Liver (tissue), 9 donors: Measurements from ENCODE around the gene FAM181B. TPM values are rescaled to one million over a fixed set of nuclear protein-coding genes. Genes with fewer than 3 reads are reported as not detected.

Experiments used
- DNase-seq: peaks from one replicate; pipeline ENCODE4 v3.0.0-alpha.2; 2017; ENCODE audit warnings: low spot score
- H3K27ac ChIP-seq, 2 donors: one replicate each; pipeline ENCODE4 v1.7.0; 2013; ENCODE audit warnings: inconsistent platforms in 2 of 2, low read length in 2 of 2, control low read depth in 1 of 2, low read depth in 1 of 2, mild to moderate bottlenecking in 1 of 2
- H3K27me3 ChIP-seq, 4 donors: one replicate each; pipeline versions ENCODE4 v1.6.1 to v1.7.0; 2013; ENCODE audit warnings: low read length in 3 of 4, inconsistent platforms in 1 of 4, mild to moderate bottlenecking in 1 of 4, moderate library complexity in 1 of 4; ENCODE audit not compliant: control insufficient read depth in 4 of 4, insufficient read depth in 4 of 4
- H3K36me3 ChIP-seq, 4 donors: one replicate each; pipeline versions ENCODE4 v1.6.1 to v1.7.0; 2013; ENCODE audit warnings: low read length in 3 of 4, mild to moderate bottlenecking in 3 of 4, low read depth in 1 of 4, moderate library complexity in 1 of 4; ENCODE audit not compliant: control insufficient read depth in 4 of 4, insufficient read depth in 3 of 4
- H3K4me1 ChIP-seq, 4 donors: one replicate each; pipeline versions ENCODE4 v1.6.1 to v1.7.0; 2013; ENCODE audit warnings: low read length in 3 of 4, mild to moderate bottlenecking in 3 of 4, moderate library complexity in 1 of 4; ENCODE audit not compliant: control insufficient read depth in 4 of 4, insufficient read depth in 4 of 4
- H3K4me3 ChIP-seq, 3 donors: one replicate each; pipeline versions ENCODE4 v1.6.1 to v1.7.0; 2013; ENCODE audit warnings: low read length in 3 of 3, control low read depth in 1 of 3, low read depth in 1 of 3, mild to moderate bottlenecking in 1 of 3
- H3K9ac ChIP-seq, 2 donors: one replicate each; pipeline ENCODE4 v1.7.0; 2013; ENCODE audit warnings: low read length in 2 of 2, mild to moderate bottlenecking in 2 of 2, moderate library complexity in 2 of 2, control low read depth in 1 of 2, low read depth in 1 of 2
- H3K9me3 ChIP-seq, 4 donors: one replicate each; pipeline versions ENCODE4 v1.6.1 to v1.7.0; 2013; ENCODE audit warnings: low read length in 3 of 4; ENCODE audit not compliant: control insufficient read depth in 4 of 4
- ATF3 ChIP-seq: IDR thresholded peaks from 2 replicates; pipeline ENCODE4 v1.6.1; 2016; ENCODE audit warnings: antibody characterized with exemption
- CTCF ChIP-seq: fragments of 150-350 bp; IDR thresholded peaks from 2 replicates; pipeline ENCODE4 v1.5.1; 2017; ENCODE audit warnings: improper control_type of control experiment, low read depth, low read length; ENCODE audit not compliant: missing input control
- EGR1 ChIP-seq, 2 donors: IDR thresholded peaks; 2 replicates each; pipeline ENCODE4 v1.6.1; 2016 to 2018; ENCODE audit warnings: antibody characterized with exemption in 2 of 2, low read depth in 2 of 2
- FOXA1 ChIP-seq: IDR thresholded peaks from 2 replicates; pipeline ENCODE4 v1.6.1; 2016; ENCODE audit warnings: antibody characterized with exemption
- FOXA2 ChIP-seq: IDR thresholded peaks from 2 replicates; pipeline ENCODE4 v1.6.1; 2016; ENCODE audit warnings: antibody characterized with exemption
- GABPA ChIP-seq, 2 donors: IDR thresholded peaks in 1 of 2; conservative IDR thresholded peaks in 1 of 2; 2 replicates each; pipeline ENCODE4 v1.6.1; 2016; ENCODE audit warnings: antibody characterized with exemption in 2 of 2, mild to moderate bottlenecking in 1 of 2, moderate library complexity in 1 of 2
- HNF4A ChIP-seq, 2 donors: conservative IDR thresholded peaks; 2 replicates each; pipeline ENCODE4 v1.6.1; 2016; ENCODE audit warnings: antibody characterized with exemption in 2 of 2, mild to moderate bottlenecking in 2 of 2
- HNF4G ChIP-seq: IDR thresholded peaks from 2 replicates; pipeline ENCODE4 v1.6.1; 2016; ENCODE audit warnings: antibody characterized with exemption
- JUND ChIP-seq, 2 donors: IDR thresholded peaks; 2 replicates each; pipeline ENCODE4 v1.6.1; 2016; ENCODE audit warnings: antibody characterized with exemption in 2 of 2
- MAX ChIP-seq: IDR thresholded peaks from 2 replicates; pipeline ENCODE4 v1.6.1; 2016; ENCODE audit warnings: antibody characterized with exemption
- NR2F2 ChIP-seq: IDR thresholded peaks from 2 replicates; pipeline ENCODE4 v1.6.1; 2016; ENCODE audit warnings: antibody characterized with exemption
- RAD21 ChIP-seq, 2 donors: IDR thresholded peaks; 2 replicates each; pipeline ENCODE4 v1.6.1; 2016; ENCODE audit warnings: antibody characterized with exemption in 2 of 2, mild to moderate bottlenecking in 2 of 2
- REST ChIP-seq: IDR thresholded peaks from 2 replicates; pipeline ENCODE4 v1.6.1; 2016; ENCODE audit warnings: antibody characterized with exemption, mild to moderate bottlenecking
- RXRA ChIP-seq, 2 donors: IDR thresholded peaks; 2 replicates each; pipeline ENCODE4 v1.6.1; 2017 to 2018; ENCODE audit warnings: antibody characterized with exemption in 2 of 2, mild to moderate bottlenecking in 1 of 2
- SP1 ChIP-seq: IDR thresholded peaks from 2 replicates; pipeline ENCODE4 v1.6.1; 2018; ENCODE audit warnings: antibody characterized with exemption, mild to moderate bottlenecking
- TAF1 ChIP-seq: conservative IDR thresholded peaks from 2 replicates; pipeline ENCODE4 v1.6.1; 2016; ENCODE audit warnings: antibody characterized with exemption, mild to moderate bottlenecking
- YY1 ChIP-seq: IDR thresholded peaks from 2 replicates; pipeline ENCODE4 v1.6.1; 2016; ENCODE audit warnings: antibody characterized with exemption, mild to moderate bottlenecking
- ZBTB33 ChIP-seq: IDR thresholded peaks from 2 replicates; pipeline ENCODE4 v1.6.1; 2016; ENCODE audit warnings: antibody characterized with exemption
- WGBS: extraction: QIAGEN DNeasy Blood & Tissue Kit; methylation state at CpG from one replicate; pipeline ENCODE4 v1.1.7; 2013; 5-methylcytosine and 5-hydroxymethylcytosine counted together
- polyA plus RNA-seq, 2 donors: library from polyadenylated mRNA; stranded (reverse) in 1 of 2; unstranded in 1 of 2; fragments of 200-250 nt in 1 of 2; fragments of >200 nt in 1 of 2; fragmentation: Nextera tagmentation in 1 of 2; extraction: Ambion mirVana in 1 of 2; gene quantifications; one replicate each; pipeline versions ENCODE4 v1.2.1 to v1.2.3, GENCODE V29; 2013 to 2015
- total RNA-seq, 2 donors: library from RNA; depleted of rRNA; stranded (reverse); fragments of >200 nt; gene quantifications; one replicate each; pipeline ENCODE4 v1.2.3, GENCODE V29; 2014
- donor health status: healthy.
- donor health status: healthy.
- donor health status: healthy.
- donor health status: healthy.
- donor health status: healthy.

FAM181B gene
- total and polyA plus RNA-seq, 4 donors, result under 0.01 to 0.03 TPM; not detected in 2

GRCh38 chr11:82747471-82747870, 13.8 kb upstream of the FAM181B start:
- Histone ChIP-seq H3K36me3 (no peaks in the 10 kb centered on the region), H3K9me3 (no peaks in the 10 kb centered on the region), H3K27me3 (no peaks in the 10 kb centered on the region), H3K4me3 (no peak overlapping the region), H3K9ac (no peak overlapping the region), H3K4me1 (no peaks in the 10 kb centered on the region), H3K27ac (no peak overlapping the region)
- TF ChIP-seq FOXA1 (no peak), RXRA (IDR thresholded peaks at IDR 0.05) (no peak), EGR1 (IDR thresholded peaks at IDR 0.05; ENCODE audit: low read depth in 2 of 2) (no peak), TAF1 (no peak), FOXA2 (no peak), RAD21 (IDR thresholded peaks at IDR 0.05) (no peak), JUND (IDR thresholded peaks at IDR 0.05) (no peak), ZBTB33 (no peak), SP1 (no peak)
- no peak for DNase-seq
- WGBS, result 83% methylated on average over 8 of the region's 8 CpGs

- DNase-seq, result no peak
- 42% methylated on average over 4 of the region's 4 CpGs for WGBS
- Histone ChIP-seq H3K9me3 (no peaks in the 10 kb centered on the region), H3K27me3 (peaks cover 0 to 8% (median 1%) of the 10 kb centered on the region in 4 donors), H3K36me3 (no peaks in the 10 kb centered on the region), H3K4me1 (peaks cover 2 to 8% (median 6%) of the 10 kb centered on the region in 4 donors), H3K27ac (no peak overlapping the region), H3K9ac (no peak overlapping the region), H3K4me3 (no peak overlapping the region)
- TF ChIP-seq YY1 (no peak), MAX (no peak), REST (no peak), ATF3 (no peak), RXRA (IDR thresholded peaks at IDR 0.05) (no peak), JUND (IDR thresholded peaks at IDR 0.05) (no peak), HNF4A (conservative IDR thresholded peaks at IDR 0.05) (no peak), FOXA1 (no peak), SP1 (no peak), ZBTB33 (no peak), FOXA2 (no peak), NR2F2 (no peak), GABPA (IDR thresholded peaks at IDR 0.05 in 1 of 2, conservative IDR thresholded peaks at IDR 0.05 in 1 of 2) (no peak), RAD21 (IDR thresholded peaks at IDR 0.05) (no peak), EGR1 (IDR thresholded peaks at IDR 0.05; ENCODE audit: low read depth in 2 of 2) (no peak), CTCF (no peak), HNF4G (no peak)
These were observed 4.4 kb upstream of the FAM181B start for GRCh38 chr11:82738091-82738490.
